Measurements from ENCODE around the gene RUNX2. TPM values are rescaled to one million over a fixed set of nuclear protein-coding genes. Genes with fewer than 3 reads are reported as not detected.

The RUNX2 gene
- total RNA-seq, 2 experiments from 2014 or later, result 0.27 to 0.44 TPM

DNA sequence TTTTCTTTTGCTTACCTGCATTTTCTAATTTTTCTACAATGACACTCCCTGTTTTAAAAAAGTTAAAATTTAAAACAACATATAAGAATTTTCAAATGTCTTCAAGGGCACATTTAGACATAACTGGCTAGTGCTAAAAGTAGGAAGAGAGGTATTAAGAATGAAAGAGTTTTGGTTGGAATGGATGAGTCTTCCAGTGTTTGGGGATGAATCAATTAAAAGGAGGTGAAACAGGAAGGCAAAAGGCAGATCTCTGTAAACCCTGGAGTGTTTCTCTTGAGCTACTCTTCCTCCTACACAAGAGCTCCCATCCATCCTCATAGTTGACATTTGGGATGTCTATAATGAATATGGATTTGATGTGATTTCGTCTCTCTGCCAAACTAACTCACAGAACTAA is 288.1 kb downstream of the RUNX2 start:
- H3K4me1 ChIP-seq (ENCODE audit: insufficient read depth, low read length, poor library complexity, severe bottlenecking), result peaks cover 10% of the 10 kb centered on the region
- no peak overlapping the region for H3K4me2 ChIP-seq (ENCODE audit: low read length)
- no peak overlapping the region for H3K27ac ChIP-seq (ENCODE audit: low read depth, low read length, poor library complexity, severe bottlenecking)
- no peaks in the 10 kb centered on the region for H3K79me2 ChIP-seq (ENCODE audit: insufficient read depth, low read depth, low read length)
- H3K36me3 ChIP-seq (ENCODE audit: insufficient read depth, low read length), result no peaks in the 10 kb centered on the region
- no peaks in the 10 kb centered on the region for H4K20me1 ChIP-seq (ENCODE audit: insufficient read depth, low read length)
- intact Hi-C loops (cut with micrococcal nuclease; ENCODE audit: unreplicated experiment), result no loop called here
- no TSS peak for BruUV-seq (replicated peaks)
- ChIA-PET POLR2A (no interaction called here), CTCF (ENCODE audit: unreplicated experiment) (no interaction called here)
- no peak overlapping the region for H3K4me3 ChIP-seq (ENCODE audit: low read depth, low read length, poor library complexity, severe bottlenecking)
- no peaks in the 10 kb centered on the region for H3K9me3 ChIP-seq (ENCODE audit: low read length)
- no peak for DNase-seq (ENCODE audit: low spot score)
- no peaks in the 10 kb centered on the region for H3K9me2 ChIP-seq (ENCODE audit: insufficient read depth, low read length)
- TF ChIP-seq, protein P1, sequence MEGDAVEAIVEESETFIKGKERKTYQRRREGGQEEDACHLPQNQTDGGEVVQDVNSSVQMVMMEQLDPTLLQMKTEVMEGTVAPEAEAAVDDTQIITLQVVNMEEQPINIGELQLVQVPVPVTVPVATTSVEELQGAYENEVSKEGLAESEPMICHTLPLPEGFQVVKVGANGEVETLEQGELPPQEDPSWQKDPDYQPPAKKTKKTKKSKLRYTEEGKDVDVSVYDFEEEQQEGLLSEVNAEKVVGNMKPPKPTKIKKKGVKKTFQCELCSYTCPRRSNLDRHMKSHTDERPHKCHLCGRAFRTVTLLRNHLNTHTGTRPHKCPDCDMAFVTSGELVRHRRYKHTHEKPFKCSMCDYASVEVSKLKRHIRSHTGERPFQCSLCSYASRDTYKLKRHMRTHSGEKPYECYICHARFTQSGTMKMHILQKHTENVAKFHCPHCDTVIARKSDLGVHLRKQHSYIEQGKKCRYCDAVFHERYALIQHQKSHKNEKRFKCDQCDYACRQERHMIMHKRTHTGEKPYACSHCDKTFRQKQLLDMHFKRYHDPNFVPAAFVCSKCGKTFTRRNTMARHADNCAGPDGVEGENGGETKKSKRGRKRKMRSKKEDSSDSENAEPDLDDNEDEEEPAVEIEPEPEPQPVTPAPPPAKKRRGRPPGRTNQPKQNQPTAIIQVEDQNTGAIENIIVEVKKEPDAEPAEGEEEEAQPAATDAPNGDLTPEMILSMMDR (conservative IDR thresholded peaks at IDR 0.05; ENCODE audit: low read length), result no peak
- no peak for TF ChIP-seq EZH2phosphoT487 (IDR thresholded peaks at IDR 0.05; ENCODE audit: borderline replicate concordance, low read depth, low read length)
- H2AFZ ChIP-seq (ENCODE audit: low read length), result no peak overlapping the region

GRCh38 chr6:45617441-45617840 is 289.3 kb downstream of the RUNX2 start:
- Histone ChIP-seq H3K36me3 (ENCODE audit: insufficient read depth, low read length) (no peaks in the 10 kb centered on the region), H2AFZ (ENCODE audit: low read length) (no peak overlapping the region), H4K20me1 (ENCODE audit: insufficient read depth, low read length) (no peaks in the 10 kb centered on the region), H3K9me2 (ENCODE audit: insufficient read depth, low read length) (no peaks in the 10 kb centered on the region), H3K79me2 (ENCODE audit: insufficient read depth, low read depth, low read length) (no peaks in the 10 kb centered on the region), H3K27ac (ENCODE audit: low read depth, low read length, poor library complexity, severe bottlenecking) (no peak overlapping the region), H3K9me3 (ENCODE audit: low read length) (no peaks in the 10 kb centered on the region), H3K4me3 (ENCODE audit: low read depth, low read length, poor library complexity, severe bottlenecking) (no peak overlapping the region), H3K4me2 (ENCODE audit: low read length) (no peak overlapping the region), H3K4me1 (ENCODE audit: insufficient read depth, low read length, poor library complexity, severe bottlenecking) (peaks cover 10% of the 10 kb centered on the region)
- TF ChIP-seq EZH2phosphoT487 (IDR thresholded peaks at IDR 0.05; ENCODE audit: borderline replicate concordance, low read depth, low read length), result no peak
- TF ChIP-seq, protein P1 (conservative IDR thresholded peaks at IDR 0.05; ENCODE audit: low read length), result no peak
- CTCF ChIA-PET (ENCODE audit: unreplicated experiment), result no interaction called here
- no peak for DNase-seq (ENCODE audit: low spot score)
- POLR2A ChIA-PET, result no interaction called here
- intact Hi-C loops (cut with micrococcal nuclease; ENCODE audit: unreplicated experiment), result no loop called here
- no TSS peak for BruUV-seq (replicated peaks)

DNA sequence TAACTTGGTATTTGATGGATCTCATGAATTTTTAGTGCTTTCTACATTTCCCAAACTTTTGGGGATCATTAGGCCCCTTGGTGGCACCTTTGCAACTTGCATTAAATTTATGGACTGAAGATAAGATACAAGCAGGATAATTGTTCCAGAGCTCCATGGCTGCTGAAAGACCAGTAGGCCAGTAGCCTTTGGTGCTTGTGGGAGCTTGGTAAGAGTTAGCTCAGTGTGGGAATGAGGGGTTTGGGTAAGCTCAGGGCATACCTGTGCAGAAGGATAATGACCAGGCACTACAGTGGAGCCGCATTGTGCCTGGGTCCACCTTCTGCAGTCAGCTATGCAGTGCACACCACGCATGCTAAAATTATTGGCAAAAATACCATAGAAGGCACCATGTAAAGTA is 290.1 kb downstream of the RUNX2 start:
- peaks cover 10% of the 10 kb centered on the region for H3K4me1 ChIP-seq (ENCODE audit: insufficient read depth, low read length, poor library complexity, severe bottlenecking)
- H3K36me3 ChIP-seq (ENCODE audit: insufficient read depth, low read length), result no peaks in the 10 kb centered on the region
- ChIA-PET CTCF (ENCODE audit: unreplicated experiment) (no interaction called here), POLR2A (no interaction called here)
- H4K20me1 ChIP-seq (ENCODE audit: insufficient read depth, low read length), result no peaks in the 10 kb centered on the region
- no peak for DNase-seq (ENCODE audit: low spot score)
- no peak overlapping the region for H3K4me3 ChIP-seq (ENCODE audit: low read depth, low read length, poor library complexity, severe bottlenecking)
- H3K4me2 ChIP-seq (ENCODE audit: low read length), result no peak overlapping the region
- H2AFZ ChIP-seq (ENCODE audit: low read length), result no peak overlapping the region
- TF ChIP-seq, protein P1 (conservative IDR thresholded peaks at IDR 0.05; ENCODE audit: low read length), result no peak
- TF ChIP-seq EZH2phosphoT487 (IDR thresholded peaks at IDR 0.05; ENCODE audit: borderline replicate concordance, low read depth, low read length), result no peak
- H3K27ac ChIP-seq (ENCODE audit: low read depth, low read length, poor library complexity, severe bottlenecking), result no peak overlapping the region
- no peaks in the 10 kb centered on the region for H3K79me2 ChIP-seq (ENCODE audit: insufficient read depth, low read depth, low read length)
- BruUV-seq (replicated peaks), result no TSS peak
- no peaks in the 10 kb centered on the region for H3K9me3 ChIP-seq (ENCODE audit: low read length)
- intact Hi-C loops (cut with micrococcal nuclease; ENCODE audit: unreplicated experiment), result no loop called here
- no peaks in the 10 kb centered on the region for H3K9me2 ChIP-seq (ENCODE audit: insufficient read depth, low read length)

Measured in OCI-LY7 (cell line).